ENCODE data around the gene FHDC1. TPM values are rescaled to one million over a fixed set of nuclear protein-coding genes. Genes with fewer than 3 reads are reported as not detected.

Gene FHDC1
- total RNA-seq, 4 donors from 2014 or later: 25.6 to 65.1 (median 37.2) TPM

GRCh38 chr4:153005899-153006381 is 69.8 kb downstream of the FHDC1 start:
- intact Hi-C loops (cut with DNase I; ENCODE audit: low total_unique reads): no loop called here
- DNase-seq (ENCODE audit: low spot score in 2 of 2): no peak
- 54 to 55% methylated on average over 8 of the region's 8 CpGs for WGBS, 2 donors
- no peak overlapping the region for H3K4me3 ChIP-seq (ENCODE audit: low read depth, poor library complexity, severe bottlenecking)
- TF ChIP-seq CTCF (IDR thresholded peaks at IDR 0.05) (no peak), POLR2A (IDR thresholded peaks at IDR 0.05) (no peak)

GRCh38 chr4:153008578-153009199 is 72.6 kb downstream of the FHDC1 start:
- no peak overlapping the region for H3K4me3 ChIP-seq (ENCODE audit: low read depth, poor library complexity, severe bottlenecking)
- no peak for DNase-seq (ENCODE audit: low spot score in 2 of 2)
- WGBS, 2 donors: 84% methylated on average over 15 of the region's 15 CpGs
- intact Hi-C loops (cut with DNase I; ENCODE audit: low total_unique reads): no loop called here
- TF ChIP-seq POLR2A (IDR thresholded peaks at IDR 0.05) (no peak), CTCF (IDR thresholded peaks at IDR 0.05) (no peak)

GRCh38 chr4:153010146-153010545 is 74.0 kb downstream of the FHDC1 start:
- TF ChIP-seq CTCF (IDR thresholded peaks at IDR 0.05) (no peak), POLR2A (IDR thresholded peaks at IDR 0.05) (no peak)
- WGBS, 2 donors: 77 to 83% methylated on average over 3 of the region's 3 CpGs
- no peak overlapping the region for H3K4me3 ChIP-seq (ENCODE audit: low read depth, poor library complexity, severe bottlenecking)
- intact Hi-C loops (cut with DNase I; ENCODE audit: low total_unique reads): no loop called here
- no peak for DNase-seq (ENCODE audit: low spot score in 2 of 2)

- intact Hi-C loops (cut with DNase I; ENCODE audit: low total_unique reads): no loop called here
- WGBS, 2 donors: 57 to 65% methylated on average over 5 of the region's 5 CpGs
- H3K4me3 ChIP-seq (ENCODE audit: low read depth, poor library complexity, severe bottlenecking): no peak overlapping the region
- no peak for TF ChIP-seq POLR2A (IDR thresholded peaks at IDR 0.05)
- DNase-seq (ENCODE audit: low spot score in 2 of 2): no peak
These were observed 77.3 kb downstream of the FHDC1 start for GRCh38 chr4:153013202-153013977.

- no peak overlapping the region for H3K4me3 ChIP-seq (ENCODE audit: low read depth, poor library complexity, severe bottlenecking)
- TF ChIP-seq CTCF (IDR thresholded peaks at IDR 0.05) (no peak), POLR2A (IDR thresholded peaks at IDR 0.05) (no peak)
- no peak for DNase-seq (ENCODE audit: low spot score in 2 of 2)
- intact Hi-C loops (cut with DNase I; ENCODE audit: low total_unique reads): no loop called here
These were observed 78.3 kb downstream of the FHDC1 start for GRCh38 chr4:153014460-153014859.

- intact Hi-C loops (cut with DNase I; ENCODE audit: low total_unique reads): loop anchor here (5.0 kb wide), 1 partner anchor 1559 kb away; no protein-coding TSS in a partner anchor
- H3K4me3 ChIP-seq (ENCODE audit: low read depth, poor library complexity, severe bottlenecking): no peak overlapping the region
- 87 to 90% methylated on average over 4 of the region's 4 CpGs for WGBS, 2 donors
- peak in 1 of 2 donors; percentile 2 for DNase-seq (ENCODE audit: low spot score in 2 of 2)
- no peak for TF ChIP-seq POLR2A (IDR thresholded peaks at IDR 0.05)
- no peak for TF ChIP-seq CTCF (IDR thresholded peaks at IDR 0.05)
These were observed 80.5 kb downstream of the FHDC1 start for GRCh38 chr4:153016592-153016991.
